DND-41 (cell line): Measurements from ENCODE around the gene SAMD4B.

ENCODE experiments used
- ATAC-seq: fragments of 200-7000 bp; cut with Tn5 transposase; 3 replicates; pipeline ENCODE4 v1.9.1; 2021; ENCODE audit warnings: low read depth; ENCODE audit not compliant: insufficient read depth
- DNase-seq: peaks from one replicate; pipeline ENCODE4 v3.0.0-alpha.2; 2020
- H2AFZ ChIP-seq: 2 replicates; pipeline ENCODE4 v1.6.0; 2012; ENCODE audit warnings: low read depth, low read length
- H3K27ac ChIP-seq: 2 replicates; pipeline ENCODE4 v1.5.1; 2012; ENCODE audit warnings: low read length, inconsistent platforms
- H3K27me3 ChIP-seq: fragments of 200-600 bp; sonication (generic); 2 replicates; pipeline ENCODE4 v1.6.0; 2012; ENCODE audit warnings: low read length, mild to moderate bottlenecking, inconsistent platforms; ENCODE audit not compliant: insufficient read depth, poor library complexity
- H3K36me3 ChIP-seq: 2 replicates; pipeline ENCODE4 v1.5.1; 2012; ENCODE audit warnings: low read length, inconsistent platforms; ENCODE audit not compliant: insufficient read depth
- H3K4me1 ChIP-seq: 2 replicates; pipeline ENCODE4 v1.5.1; 2012; ENCODE audit warnings: mild to moderate bottlenecking, low read length; ENCODE audit not compliant: insufficient read depth
- H3K4me2 ChIP-seq: 2 replicates; pipeline ENCODE4 v1.6.0; 2012; ENCODE audit warnings: mild to moderate bottlenecking, moderate library complexity, low read length, inconsistent platforms; ENCODE audit not compliant: insufficient read depth
- H3K4me3 ChIP-seq, 2 experiments: fragments of 200-600 bp in 1 of 2; shearing (Covaris generic) in 1 of 2; 2 replicates each; pipeline ENCODE4 v1.5.1; 2012 to 2016; ENCODE audit warnings: inconsistent platforms in 2 of 2, low read length in 2 of 2, mild to moderate bottlenecking in 2 of 2, low read depth in 1 of 2, moderate library complexity in 1 of 2
- H3K79me2 ChIP-seq: 2 replicates; pipeline ENCODE4 v1.6.0; 2012; ENCODE audit warnings: low read length, inconsistent platforms; ENCODE audit not compliant: insufficient read depth
- H3K9ac ChIP-seq: 2 replicates; pipeline ENCODE4 v1.6.0; 2012; ENCODE audit warnings: low read depth, mild to moderate bottlenecking, inconsistent platforms, low read length, moderate library complexity
- H3K9me3 ChIP-seq: 2 replicates; pipeline ENCODE4 v1.5.1; 2012; ENCODE audit warnings: low read length, moderate library complexity, mild to moderate bottlenecking, inconsistent platforms; ENCODE audit not compliant: insufficient read depth, severe bottlenecking
- H4K20me1 ChIP-seq: 2 replicates; pipeline ENCODE4 v1.6.0; 2012; ENCODE audit warnings: low read length; ENCODE audit not compliant: insufficient read depth
- CTCF ChIP-seq: IDR thresholded peaks from 2 replicates; pipeline ENCODE4 v1.5.1; 2012; ENCODE audit warnings: borderline replicate concordance, low read length, moderate library complexity, mild to moderate bottlenecking; ENCODE audit not compliant: poor library complexity, severe bottlenecking; ENCODE audit errors: extremely low read depth
- EZH2 ChIP-seq: IDR thresholded peaks from 3 replicates; pipeline ENCODE4 v1.6.1; 2012; ENCODE audit warnings: borderline replicate concordance, low read depth, mild to moderate bottlenecking, moderate library complexity, low read length, inconsistent platforms; ENCODE audit not compliant: severe bottlenecking

SAMD4B gene

GRCh38 chr19:39417463-39418181, 75.4 kb downstream of the SAMD4B start:
- ATAC-seq (no peak), DNase-seq (no peak)
- Histone ChIP-seq H3K27ac (no peak overlapping the region), H4K20me1 (peaks cover 21% of the 10 kb centered on the region), H2AFZ (no peak overlapping the region), H3K4me2 (no peak overlapping the region), H3K27me3 (no peaks in the 10 kb centered on the region), H3K9ac (no peak overlapping the region), H3K79me2 (peaks cover 33% of the 10 kb centered on the region), H3K36me3 (peaks cover 56% of the 10 kb centered on the region), H3K4me3 (no peak overlapping the region), H3K9me3 (no peaks in the 10 kb centered on the region), H3K4me1 (peaks cover 20% of the 10 kb centered on the region)
- TF ChIP-seq EZH2 = no peak
- TF ChIP-seq CTCF = no peak

- no peaks in the 10 kb centered on the region for H3K27me3 ChIP-seq
- H4K20me1 ChIP-seq = peaks cover 20% of the 10 kb centered on the region
- peaks cover 15% of the 10 kb centered on the region for H3K4me1 ChIP-seq
- DNase-seq (no peak), ATAC-seq (no peak)
- H3K79me2 ChIP-seq = peaks cover 20% of the 10 kb centered on the region
- no peak overlapping the region for H3K4me2 ChIP-seq
- H2AFZ ChIP-seq = no peak overlapping the region
- H3K4me3 ChIP-seq = no peak overlapping the region
- no peak overlapping the region for H3K9ac ChIP-seq
- H3K36me3 ChIP-seq = peaks cover 69% of the 10 kb centered on the region
- TF ChIP-seq CTCF (no peak), EZH2 (no peak)
- H3K9me3 ChIP-seq = no peaks in the 10 kb centered on the region
- H3K27ac ChIP-seq = no peak overlapping the region
Measured at GRCh38 chr19:39419003-39419402, 76.8 kb downstream of the SAMD4B start.

- Histone ChIP-seq H3K79me2 (peaks cover 3% of the 10 kb centered on the region; the same call in 1 of the 2 replicates), H3K4me2 (no peak overlapping the region), H3K9me3 (no peaks in the 10 kb centered on the region), H3K36me3 (peaks cover 61% of the 10 kb centered on the region), H3K4me3 (no peak overlapping the region), H3K4me1 (no peaks in the 10 kb centered on the region), H4K20me1 (peaks cover 17% of the 10 kb centered on the region), H3K27ac (no peak overlapping the region), H3K27me3 (no peaks in the 10 kb centered on the region), H3K9ac (no peak overlapping the region), H2AFZ (no peak overlapping the region)
- ATAC-seq (no peak), DNase-seq (no peak)
- TF ChIP-seq EZH2 = no peak
- TF ChIP-seq CTCF = no peak
Measured at GRCh38 chr19:39420769-39421168, 78.5 kb downstream of the SAMD4B start.
